OCI-M1 (cell line): ENCODE data around the gene SH2B3.
"Not testable (repeated sequence)": the region's sequence is repeated elsewhere in the genome, so short reads cannot be mapped to it uniquely, and the experiment has no call there.

Experiments
- DNase-seq: peaks from one replicate; lab custom pipeline; 2025; lab: John Stamatoyannopoulos, UW

The SH2B3 gene

DNA sequence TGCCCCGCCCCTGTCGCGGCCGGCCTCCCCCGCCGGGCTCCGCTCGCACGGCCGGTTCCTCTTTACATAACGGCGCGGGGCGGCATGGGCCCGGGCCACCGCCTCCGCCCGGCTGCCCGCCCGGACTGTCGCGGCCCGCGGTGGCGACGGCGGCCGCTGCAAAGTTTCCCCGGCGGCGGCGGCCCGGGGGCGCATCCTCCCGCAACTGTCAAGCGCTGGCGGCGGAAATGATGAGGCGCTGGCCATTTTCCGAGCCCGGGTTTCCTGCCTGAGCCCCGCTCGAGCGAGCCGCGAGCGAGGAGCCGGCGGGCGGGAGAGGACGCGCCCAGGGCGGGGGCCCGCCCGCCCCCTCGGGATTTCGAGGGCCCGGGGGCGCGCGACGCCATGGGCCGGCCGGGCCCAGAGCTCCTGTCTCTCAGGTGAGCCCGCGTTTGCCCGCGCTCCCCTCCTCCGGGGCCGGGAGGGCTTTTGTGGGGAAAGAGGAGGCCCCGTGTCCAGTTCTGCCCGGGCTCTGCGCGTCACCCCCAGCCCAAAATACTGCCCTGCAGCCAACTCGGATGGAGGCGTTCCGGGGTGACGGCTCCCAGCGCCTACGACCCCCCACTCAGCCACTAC, at the start of gene SH2B3:
TSS of gene SH2B3 (plus strand) at position 65 of the 615 bp plus-strand sequence. CDS start 12,223 bp downstream, outside the sequence.
- DNase-seq: no peak

DNA sequence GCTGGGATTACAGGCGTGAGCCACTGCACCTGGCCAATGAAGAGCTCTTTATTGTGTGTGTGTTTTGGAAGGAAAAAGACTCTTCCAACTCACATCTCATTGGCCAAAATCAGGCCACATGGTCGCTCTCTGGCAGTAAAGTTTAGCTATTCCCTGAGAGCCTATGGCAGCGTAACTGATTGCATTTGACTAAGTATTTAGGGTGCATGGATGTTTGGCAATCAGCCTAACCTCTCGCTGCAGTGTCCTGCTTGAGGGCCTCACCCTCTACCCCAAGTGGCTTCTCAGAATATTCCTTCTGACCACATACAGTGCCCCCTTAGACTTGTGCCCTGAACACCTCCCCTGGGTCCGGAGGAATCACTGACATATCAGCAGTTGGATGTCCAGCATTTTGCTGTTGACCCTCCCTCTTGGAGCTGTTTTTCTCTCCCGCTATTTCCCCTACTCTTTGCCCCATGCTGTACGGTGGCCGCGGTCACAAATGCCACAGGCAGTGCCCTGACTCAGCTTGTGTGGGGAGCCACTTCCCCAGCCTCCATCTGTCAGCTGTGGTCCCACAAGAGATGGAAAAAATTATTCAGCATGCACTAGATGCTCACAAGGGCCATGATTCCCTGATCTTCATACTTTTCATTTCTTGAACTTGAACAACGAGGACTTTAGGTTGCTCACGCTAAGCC, 46.4 kb upstream of the SH2B3 start:
- peak; percentile 27 for DNase-seq

DNA sequence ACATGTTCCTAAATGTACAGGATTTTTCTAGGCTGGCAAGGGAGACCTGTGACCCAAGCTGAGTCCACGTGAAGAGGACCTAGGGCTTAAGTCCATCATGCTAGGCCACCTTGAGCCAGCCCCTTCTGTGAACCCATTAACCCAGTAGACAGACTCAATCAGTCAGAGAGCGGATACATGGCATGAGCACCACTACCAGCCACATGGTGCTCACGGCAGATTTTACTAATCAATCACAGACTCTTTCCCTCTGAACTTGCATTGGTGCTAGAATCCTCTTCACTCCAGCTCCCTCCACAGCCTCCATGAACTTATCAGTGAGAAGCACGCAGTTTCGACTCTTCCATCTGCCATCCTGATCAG, 45.8 kb upstream of the SH2B3 start:
- DNase-seq: no peak

DNA sequence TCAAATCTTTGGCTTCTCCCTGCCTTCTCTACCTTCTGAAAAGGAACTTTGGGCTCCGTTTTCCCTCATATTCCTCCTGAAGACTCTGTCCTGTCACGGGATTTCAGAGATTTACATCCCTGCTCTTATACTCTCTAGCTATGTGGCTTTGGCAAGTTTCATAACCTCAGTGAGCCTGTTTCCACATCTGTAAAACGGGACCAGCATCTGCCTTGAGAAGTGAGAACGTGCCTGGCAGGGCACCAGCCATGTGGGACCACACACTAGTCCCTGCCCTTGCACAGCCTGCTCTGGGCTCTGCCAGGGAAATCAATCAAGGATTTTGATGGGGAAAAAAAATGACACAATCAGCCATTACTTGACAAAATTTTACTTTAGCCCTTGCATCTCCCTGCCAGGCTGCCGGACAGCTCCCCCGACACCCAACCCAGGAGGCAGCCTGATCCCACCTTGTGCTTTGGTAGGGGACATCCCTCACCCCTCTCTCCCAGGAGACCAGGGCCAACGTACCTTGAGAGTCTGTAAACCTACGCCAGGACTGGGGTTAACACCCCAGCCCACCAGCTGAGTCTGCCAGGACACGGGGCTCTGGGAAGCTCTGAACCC, 45.3 kb upstream of the SH2B3 start:
- no peak for DNase-seq

DNA sequence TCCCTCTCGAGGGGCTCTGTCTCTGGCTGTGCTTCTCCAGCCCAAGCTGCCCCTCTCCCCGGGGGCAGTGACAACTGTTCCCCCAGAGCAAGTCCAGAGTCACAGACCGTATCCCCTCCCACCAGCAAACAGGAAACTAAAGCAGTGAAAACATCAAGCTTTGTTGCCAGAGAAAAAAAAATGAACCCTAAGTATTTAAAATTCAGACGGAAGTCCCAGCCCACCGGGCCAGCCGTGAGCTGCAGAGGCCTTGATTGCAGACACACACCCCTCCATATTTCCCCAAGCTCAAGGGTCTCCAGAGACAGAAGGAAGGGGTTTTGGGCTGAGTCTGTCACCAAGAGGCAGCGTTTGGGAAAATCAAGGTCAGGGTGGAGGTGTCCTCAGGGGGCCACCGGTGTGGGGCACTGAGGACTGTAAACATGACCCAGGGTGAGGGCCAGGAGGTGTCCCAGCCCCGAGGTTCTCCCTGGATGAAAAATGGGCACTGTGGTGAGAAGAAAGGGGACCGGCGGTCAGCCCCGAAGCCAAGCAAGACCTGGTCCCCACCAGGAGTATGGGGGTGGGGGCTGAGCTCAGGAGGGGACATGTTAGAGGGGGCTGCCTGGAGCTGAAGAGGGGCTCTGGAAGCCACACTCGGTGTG, 44.5 kb upstream of the SH2B3 start:
- DNase-seq: no peak

DNA sequence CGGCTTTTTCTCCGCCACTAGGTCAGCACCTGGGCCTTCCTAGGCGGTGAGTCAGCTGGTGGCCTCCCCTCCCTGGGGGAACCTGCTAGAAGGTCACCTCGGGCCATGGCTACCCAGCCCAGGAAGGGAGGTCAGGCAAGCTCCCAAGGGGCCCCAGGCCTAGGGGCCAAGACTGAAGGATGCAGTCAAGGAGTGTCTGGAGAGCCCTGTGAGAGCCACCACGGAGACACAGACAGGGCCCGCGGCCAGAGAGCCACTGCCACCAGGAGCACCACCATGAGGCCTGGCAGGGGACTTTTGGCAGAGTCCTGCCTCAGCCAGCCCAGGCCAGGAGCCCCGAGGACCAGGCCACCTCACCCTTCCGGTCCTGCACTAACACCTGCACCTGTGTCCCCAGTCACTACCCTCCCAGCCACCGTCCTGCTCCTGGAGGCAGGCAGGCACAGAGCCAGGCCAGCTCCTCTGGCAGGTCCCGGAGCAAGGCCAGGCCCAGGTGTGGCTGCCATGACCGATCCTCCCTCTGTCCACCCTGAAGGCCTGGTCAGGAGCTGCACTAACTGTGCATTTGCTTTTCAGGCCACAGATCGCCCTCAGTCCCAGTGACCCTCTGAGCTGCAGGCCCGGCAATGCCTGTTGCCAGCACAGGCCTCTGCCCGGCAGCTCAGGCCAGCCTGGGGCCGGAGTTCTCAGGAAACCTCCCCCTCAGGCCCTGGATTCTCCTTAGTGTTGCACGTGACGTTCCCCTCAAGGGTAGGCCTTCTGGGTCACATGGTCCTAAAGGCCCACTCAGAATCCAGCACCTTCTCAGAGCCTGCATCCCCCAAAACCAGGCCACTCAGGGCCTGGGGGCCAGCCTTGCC, 43.8 kb upstream of the SH2B3 start:
- DNase-seq: no peak

DNA sequence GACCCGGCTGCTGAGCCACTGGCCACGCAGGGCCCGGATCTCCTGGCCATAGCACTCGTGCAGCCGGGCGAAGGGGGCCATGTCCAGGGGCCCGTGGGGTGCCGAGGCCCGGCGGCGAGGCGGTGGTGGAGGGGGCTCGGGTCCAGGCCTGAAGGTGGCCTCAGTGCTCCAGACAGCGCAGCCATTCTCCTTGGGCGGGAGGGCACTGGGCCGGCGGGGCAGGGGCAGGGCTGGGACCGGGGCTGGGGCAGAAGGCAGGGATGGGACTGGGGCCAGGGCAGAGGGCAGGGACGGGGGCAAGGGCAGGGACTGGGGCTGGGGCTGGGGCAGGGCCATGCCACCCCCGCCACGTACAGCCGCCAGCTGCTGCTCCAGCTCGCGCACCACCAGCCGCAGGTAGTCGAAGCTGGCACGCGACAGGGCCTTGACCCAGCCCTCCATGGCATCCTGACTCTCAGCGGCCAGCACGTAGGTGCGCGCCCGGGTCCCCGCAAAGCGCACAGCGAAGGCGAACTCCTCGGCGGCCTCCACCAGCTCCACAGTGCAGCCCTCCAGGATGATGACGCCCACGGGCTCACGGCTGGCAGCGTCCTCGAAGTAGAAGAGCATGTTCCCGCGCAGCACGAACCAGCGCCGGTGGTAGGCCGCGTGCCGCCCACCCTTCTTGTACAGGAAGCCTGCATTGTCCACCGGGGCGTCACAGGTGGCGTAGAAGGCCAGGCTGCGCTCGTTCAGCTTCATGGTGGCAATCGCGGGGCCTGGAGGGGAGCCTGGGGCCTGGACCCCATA, 42.8 kb upstream of the SH2B3 start:
- DNase-seq: no peak

DNA sequence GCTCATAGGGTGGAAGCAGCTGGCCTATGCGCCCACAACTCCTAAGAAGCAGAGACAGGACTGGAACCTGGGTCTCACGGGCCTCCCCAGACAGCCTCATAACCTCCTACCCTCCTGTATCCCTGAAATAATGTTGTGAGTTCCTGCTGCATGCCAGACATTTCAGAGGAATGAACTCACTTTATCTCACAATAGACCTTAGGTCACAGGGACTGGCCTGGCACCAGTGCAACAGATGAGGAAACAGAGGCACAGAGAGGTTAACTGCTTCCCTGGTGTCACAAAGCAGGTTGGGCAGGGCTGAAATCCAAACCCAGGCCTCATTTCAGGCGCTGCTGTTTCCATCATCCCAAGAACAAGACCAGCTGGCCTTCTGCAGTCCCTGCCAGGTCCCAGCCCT, 42.1 kb upstream of the SH2B3 start:
- DNase-seq: no peak

DNA sequence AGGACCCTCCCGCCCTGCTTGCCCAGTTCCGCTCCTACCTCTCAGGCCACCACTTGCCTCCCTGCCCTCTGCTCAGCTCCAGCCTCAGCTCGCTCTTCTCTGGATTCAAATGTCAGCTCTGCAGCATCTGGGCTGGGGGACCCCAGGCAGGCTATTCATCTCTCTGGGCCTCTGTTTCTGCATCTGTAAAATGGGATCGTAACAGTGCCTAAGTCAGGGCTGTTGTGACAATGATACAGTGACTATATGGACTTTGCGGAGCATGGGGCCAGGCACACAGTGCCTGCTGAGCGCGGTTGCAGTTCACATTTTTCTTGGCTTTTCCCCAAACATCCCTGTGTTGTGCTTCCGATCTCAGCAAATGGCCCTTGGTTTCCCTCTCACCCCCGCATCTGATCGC, 39.6 kb upstream of the SH2B3 start:
- no peak for DNase-seq

DNA sequence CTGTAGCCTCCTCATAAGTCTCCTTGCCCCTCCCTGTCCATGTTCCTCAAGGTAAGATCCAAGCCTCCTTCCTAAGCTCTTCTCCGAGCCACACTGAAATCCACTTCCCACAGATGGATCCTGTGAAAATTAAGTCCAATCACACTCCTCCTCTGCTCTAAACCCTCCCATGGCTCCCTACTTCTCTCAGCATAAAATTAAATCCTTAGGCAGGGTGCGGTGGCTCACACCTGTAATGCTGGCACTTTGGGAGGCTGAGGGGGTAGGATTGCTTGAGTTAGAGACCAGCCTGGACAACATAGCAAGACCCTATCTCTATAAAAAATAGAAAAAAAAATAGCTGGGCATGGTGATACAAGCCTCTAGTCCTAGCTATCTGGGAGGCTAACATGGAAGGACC, 39.1 kb upstream of the SH2B3 start:
- no peak for DNase-seq

DNA sequence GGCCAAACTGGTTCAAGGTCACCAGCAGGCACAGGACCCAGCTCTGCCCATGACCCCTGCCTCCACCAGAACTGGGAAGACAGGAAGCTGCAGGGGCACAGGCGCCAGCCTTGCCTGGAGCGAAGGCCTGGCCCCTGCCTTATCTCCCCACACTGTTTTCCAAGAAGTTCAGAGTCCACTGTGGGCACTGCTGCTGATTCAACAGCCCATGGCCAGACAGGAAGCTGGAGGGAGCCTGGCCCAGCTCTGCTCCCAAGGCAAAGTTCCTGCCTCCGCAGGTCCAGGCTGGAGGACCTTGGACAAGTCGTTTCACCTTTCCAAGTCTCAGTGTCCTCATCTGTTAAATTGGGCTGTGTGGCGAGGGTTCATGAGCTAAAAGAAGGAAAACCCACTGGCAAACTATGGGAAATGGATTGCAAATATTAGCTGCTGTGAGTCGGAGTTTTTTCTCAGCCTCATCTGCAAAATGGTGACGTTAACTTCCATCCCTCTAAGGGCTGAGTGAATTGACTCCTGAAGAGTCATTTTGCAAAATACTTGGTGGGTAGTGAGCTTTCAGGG, 38.0 kb upstream of the SH2B3 start:
- DNase-seq: peak; percentile 34

DNA sequence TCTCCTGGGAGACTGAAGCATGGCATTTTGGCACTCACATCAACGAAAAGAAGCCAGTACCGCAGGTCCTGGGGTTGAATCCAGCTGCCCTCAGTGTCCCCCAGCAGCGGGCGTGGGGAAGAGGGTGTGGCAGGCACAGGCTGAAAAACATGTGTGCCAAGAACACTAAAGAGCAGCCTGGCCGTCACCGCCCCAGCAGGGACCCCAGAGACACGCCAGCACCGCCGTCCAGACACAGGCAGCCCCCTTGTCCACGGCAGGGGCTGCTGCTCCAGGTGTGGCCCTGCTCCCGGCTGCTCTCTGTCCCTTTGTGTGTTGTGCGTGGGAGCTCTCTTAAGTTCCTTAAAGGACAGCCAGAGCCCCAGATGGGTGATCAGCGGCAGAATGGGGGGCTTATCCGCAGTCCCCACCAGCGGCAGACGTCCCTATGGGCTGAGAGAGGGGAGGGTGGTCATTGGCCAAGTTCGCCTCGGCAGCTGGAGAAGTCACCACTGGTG, 37.4 kb upstream of the SH2B3 start:
- DNase-seq: peak; percentile 34

DNA sequence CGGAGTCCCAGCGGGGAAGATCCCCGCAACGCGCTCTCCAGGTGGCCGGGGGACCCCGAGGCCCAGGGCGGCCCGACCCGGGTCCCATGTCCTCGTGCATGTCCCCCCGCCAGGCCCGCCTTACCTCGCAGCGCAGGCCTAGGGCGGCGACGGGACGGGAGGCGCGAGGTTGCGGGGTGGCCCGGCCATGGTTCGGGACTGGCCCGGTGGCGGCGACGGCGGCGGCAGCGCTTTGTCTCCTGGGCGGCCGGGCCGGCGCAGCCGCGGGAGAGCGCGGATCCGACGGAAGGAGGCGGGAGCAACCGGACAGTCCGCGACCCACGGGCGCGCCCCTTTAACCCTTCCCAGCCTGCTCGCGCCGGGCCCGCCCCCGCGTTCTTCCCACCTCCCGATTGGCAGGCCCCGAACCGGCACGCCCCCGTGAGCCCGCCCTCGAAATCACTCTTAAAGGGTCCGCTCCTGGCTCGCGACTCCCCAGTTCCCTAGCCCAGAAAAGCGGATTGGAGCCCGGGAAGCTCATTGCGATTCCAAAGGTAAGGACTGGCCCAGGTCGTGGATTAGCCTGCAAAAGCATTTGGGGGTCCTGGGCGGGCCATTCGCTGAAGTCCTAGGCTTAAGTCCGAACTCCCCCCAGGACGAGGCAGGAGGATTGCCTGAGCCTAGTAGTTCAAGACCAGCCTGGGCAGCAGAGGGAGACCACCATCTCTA, 36.8 kb upstream of the SH2B3 start, which contains the start of gene PHETA1:
TSS of gene PHETA1 (minus strand) at position 308 of the 708 bp plus-strand sequence. CDS start 5,668 bp downstream, outside the sequence.
- DNase-seq: peak; percentile 91

DNA sequence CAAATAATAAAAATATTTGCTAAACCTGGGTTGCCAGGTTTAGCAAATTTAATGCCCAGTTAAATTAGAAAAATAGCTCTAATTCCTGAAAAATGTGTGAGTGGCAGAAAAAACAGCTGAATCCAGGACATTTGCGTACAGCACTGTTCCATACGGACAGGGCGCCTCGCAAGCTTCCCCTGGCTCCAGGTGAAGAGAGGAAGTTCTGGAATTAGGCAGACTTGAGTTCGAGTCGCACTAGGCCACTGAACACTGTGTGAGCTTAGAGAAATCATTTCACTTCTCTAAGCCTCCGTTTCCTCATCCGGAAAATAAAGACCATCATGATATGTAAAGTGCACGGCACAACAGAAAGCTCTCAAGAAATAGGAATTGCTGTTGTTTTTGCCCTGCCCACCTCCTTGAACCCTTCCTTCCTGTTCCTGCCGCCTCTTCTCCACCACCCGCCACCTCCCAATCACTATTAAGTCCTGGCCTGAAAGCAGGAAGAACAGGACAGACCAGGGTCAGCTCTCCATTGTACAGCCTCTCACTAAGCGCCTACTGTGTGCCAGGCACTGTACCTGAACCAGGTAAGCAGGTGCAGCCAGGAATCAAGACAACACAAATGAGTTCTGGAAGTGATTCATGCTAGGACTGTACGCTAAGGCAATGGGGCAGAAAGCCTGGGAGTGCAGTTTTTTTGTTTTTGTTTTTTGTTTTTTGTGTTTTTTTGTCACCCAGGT, 36.1 kb upstream of the SH2B3 start:
- peak; percentile 35 for DNase-seq

DNA sequence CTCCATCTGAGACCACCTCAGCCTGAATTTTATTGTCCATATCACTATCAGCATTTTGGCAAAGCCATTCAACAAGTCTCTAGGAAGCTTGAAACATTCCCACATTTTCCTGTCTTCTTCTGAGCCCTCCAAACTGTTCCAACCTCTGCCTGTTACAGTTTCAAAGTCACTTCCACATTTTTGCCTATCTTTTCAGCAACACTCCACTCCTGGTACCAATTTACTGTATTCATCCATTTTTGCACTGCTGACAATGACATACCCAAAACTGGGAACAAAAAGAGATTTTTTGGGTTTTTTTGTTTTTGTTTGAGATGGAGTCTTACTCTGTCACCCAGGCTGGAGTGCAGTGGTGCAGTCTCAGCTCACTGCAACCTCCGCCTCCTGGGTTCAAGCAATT, 32.5 kb upstream of the SH2B3 start:
- DNase-seq: not testable (repeated sequence)

DNA sequence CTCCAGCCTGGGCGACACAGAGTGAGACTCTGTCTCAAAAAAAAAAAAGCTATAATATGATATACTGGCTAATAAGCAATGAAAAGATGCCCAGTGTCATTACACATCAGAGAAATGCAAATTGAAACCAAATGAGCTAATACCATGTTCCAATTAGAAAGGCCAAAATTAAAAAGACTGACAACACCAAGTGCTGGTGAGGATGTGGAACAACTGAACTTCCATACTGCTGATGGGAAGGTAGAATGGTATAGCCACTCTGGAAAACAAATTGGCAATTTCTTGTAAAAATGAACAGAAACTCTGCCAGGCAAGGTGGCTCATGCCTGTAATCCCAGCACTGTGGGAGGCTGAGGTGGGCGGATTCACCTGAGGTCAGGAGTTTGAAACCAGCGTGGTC, 28.3 kb upstream of the SH2B3 start:
- DNase-seq: no peak

DNA sequence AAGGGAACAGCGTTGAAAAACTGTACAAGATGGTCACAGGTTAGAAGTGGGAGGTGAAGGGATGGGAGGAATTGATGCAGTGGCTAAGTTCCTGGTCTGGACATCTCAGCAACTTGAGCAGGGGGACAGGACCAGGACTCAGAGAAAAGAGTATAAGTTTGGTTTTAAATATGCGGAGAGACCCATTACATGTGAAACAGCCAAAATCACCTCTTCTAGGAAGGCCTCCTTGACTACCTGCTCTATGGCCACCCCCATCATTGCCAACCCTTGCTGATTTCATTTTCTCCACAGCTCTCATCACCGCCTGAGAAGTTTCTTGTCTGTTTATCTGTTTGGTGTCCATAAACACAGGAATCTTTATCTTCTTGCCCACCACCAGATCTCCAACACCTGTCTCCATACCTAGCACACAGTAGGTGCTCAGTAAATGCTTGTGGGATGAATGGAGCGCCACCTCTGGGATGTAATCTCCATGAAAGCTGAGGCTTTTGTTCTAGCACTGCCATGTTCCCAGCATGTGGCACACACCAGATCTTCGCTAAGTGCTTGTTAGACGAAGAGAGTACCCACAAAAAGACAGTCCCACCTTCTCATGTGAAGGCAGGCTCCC, 25.7 kb upstream of the SH2B3 start:
- DNase-seq: no peak

DNA sequence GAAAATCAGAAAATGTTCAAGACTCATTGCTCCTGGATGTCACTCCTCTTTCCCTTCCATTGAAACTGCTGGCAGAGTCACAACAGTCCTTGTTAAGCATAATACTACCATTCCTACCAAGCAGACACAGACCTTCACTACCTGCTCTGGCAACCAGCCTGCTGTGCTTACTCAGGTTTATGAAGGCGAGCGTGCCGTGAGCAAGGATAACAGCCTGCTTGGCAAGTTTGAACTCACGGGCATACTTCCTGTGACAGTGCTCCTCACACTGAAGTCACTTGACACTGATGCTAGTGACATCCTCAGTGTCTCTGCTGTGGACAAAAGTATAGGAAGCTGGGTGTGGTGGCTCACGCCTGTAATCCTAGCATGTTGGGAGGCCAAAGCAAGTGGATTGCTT, 21.1 kb upstream of the SH2B3 start:
- no peak for DNase-seq

DNA sequence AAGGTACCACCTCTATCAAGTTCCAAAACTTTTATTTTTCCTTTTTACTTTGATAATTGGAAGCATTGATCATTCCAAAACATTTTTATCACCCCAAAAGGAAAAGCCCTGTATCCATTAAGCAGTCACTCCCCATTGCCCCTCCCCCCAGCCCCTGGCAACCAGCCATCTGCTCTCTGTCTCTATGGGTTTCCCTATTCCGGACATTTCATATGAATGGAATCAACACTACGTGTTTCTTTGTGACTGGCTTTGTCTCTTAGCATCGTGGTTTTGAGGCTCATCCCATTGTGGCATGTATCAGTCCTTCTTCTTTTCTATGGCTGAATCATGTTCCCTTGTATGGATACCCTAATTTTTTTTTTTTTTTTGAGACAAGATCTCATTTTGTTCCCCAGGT, 18.8 kb upstream of the SH2B3 start:
- DNase-seq: peak; percentile 10
